GM12878 (cell line): ENCODE results near the gene TMCO5A. TPM values are rescaled to one million over a fixed set of nuclear protein-coding genes. Genes with fewer than 3 reads are reported as not detected.

Experiments
- ATAC-seq: fragments of 200-7000 bp; cut with Tn5 transposase; 3 replicates; pipeline ENCODE4 v1.9.1; 2020; ENCODE audit warnings: mild to moderate bottlenecking, moderate library complexity
- BruUV-seq: library from RNA; stranded (reverse); fragments of 400-500 nt; replicated peaks from 2 replicates; lab custom pipeline; 2021; lab: Mats Ljungman, UMichigan
- CTCF ChIA-PET: fragments of 300-600 bp; sonication (Branson Sonifier 250); formaldehyde crosslinking; extraction: SDS; loops from one replicate; lab custom pipeline; 2021; ENCODE audit warnings: inconsistent platforms; lab: Yijun Ruan, JAX
- POLR2A ChIA-PET: fragments of 350-600 bp; formaldehyde crosslinking; extraction: SDS; loops from one replicate; lab custom pipeline; 2021; ENCODE audit warnings: inconsistent platforms; lab: Charles Lee
- RAD21 ChIA-PET: fragments of 300-600 bp; sonication (Branson Sonifier 250); formaldehyde crosslinking; loops from one replicate; lab custom pipeline; 2023; ENCODE audit warnings: antibody characterized with exemption; ENCODE audit not compliant: unreplicated experiment; lab: Charles Lee
- SMC1A ChIA-PET: fragments of 300-600 bp; sonication (Branson Sonifier 250); formaldehyde crosslinking; loops from one replicate; lab custom pipeline; 2023; ENCODE audit not compliant: unreplicated experiment, uncharacterized antibody; lab: Charles Lee
- DNase-seq: peaks from one replicate; pipeline ENCODE4 v3.0.0-alpha.2; 2011; ENCODE audit warnings: low read depth, low spot score
- FAIRE-seq: peaks from 3 replicates; lab custom pipeline; 2011; peaks lifted over from hg19 to GRCh38; lab: Jason Lieb, UNC
- H2AFZ ChIP-seq: 2 replicates; pipeline ENCODE4 v1.6.0; 2011; ENCODE audit warnings: low read depth, low read length, control low read depth; ENCODE audit not compliant: control insufficient read depth
- H3K27ac ChIP-seq: 2 replicates; pipeline ENCODE4 v1.5.1; 2011; ENCODE audit warnings: control low read depth; ENCODE audit not compliant: control insufficient read depth, insufficient read depth
- H3K27me3 ChIP-seq, 2 experiments: replicated peaks in 1 of 2; 2 replicates each; pipeline versions ENCODE4 v1.6.0 to v1.6.1; 2011; ENCODE audit warnings: low read length in 1 of 2; ENCODE audit not compliant: control insufficient read depth in 2 of 2, insufficient read depth in 2 of 2
- H3K36me3 ChIP-seq, 2 experiments: 2 replicates each; pipeline ENCODE4 v1.5.1; 2011; ENCODE audit warnings: low read length in 1 of 2; ENCODE audit not compliant: control insufficient read depth in 2 of 2, insufficient read depth in 2 of 2
- H3K4me1 ChIP-seq: 2 replicates; pipeline ENCODE4 v1.6.1; 2011; ENCODE audit warnings: mild to moderate bottlenecking, low read length, moderate library complexity, mixed read lengths; ENCODE audit not compliant: control insufficient read depth, insufficient read depth
- H3K4me2 ChIP-seq: 2 replicates; pipeline ENCODE4 v1.6.0; 2011; ENCODE audit warnings: control low read depth; ENCODE audit not compliant: control insufficient read depth, insufficient read depth
- H3K4me3 ChIP-seq: fragments of 200-600 bp; sonication (generic); 2 replicates; pipeline ENCODE4 v1.5.1; 2016
- H3K79me2 ChIP-seq: 2 replicates; pipeline ENCODE4 v1.6.0; 2011; ENCODE audit warnings: low read length; ENCODE audit not compliant: control insufficient read depth, insufficient read depth
- H3K9ac ChIP-seq: 2 replicates; pipeline ENCODE4 v1.8.0; 2011; ENCODE audit warnings: low read length, control low read depth, mixed read lengths; ENCODE audit not compliant: control insufficient read depth, insufficient read depth
- H3K9me3 ChIP-seq: replicated peaks from 3 replicates; pipeline ENCODE4 v1.5.1; 2011; ENCODE audit warnings: mild to moderate bottlenecking, low read length; ENCODE audit not compliant: control insufficient read depth, insufficient read depth
- H4K20me1 ChIP-seq: 2 replicates; pipeline ENCODE4 v1.6.0; 2011; ENCODE audit not compliant: control insufficient read depth, insufficient read depth
- CREB1 ChIP-seq: IDR thresholded peaks from 2 replicates; pipeline ENCODE4 v1.6.1; 2012; ENCODE audit warnings: low read depth, mild to moderate bottlenecking, inconsistent platforms
- EP300 ChIP-seq, 2 experiments: fragments of 150-350 bp in 1 of 2; IDR thresholded peaks; 2 replicates each; pipeline ENCODE4 v1.6.1; 2011 to 2012; ENCODE audit warnings: low read depth in 2 of 2, low read length in 2 of 2, borderline replicate concordance in 1 of 2, improper control_type of control experiment in 1 of 2, inconsistent platforms in 1 of 2; ENCODE audit not compliant: control insufficient read depth in 1 of 2
- ETV6 ChIP-seq, 2 experiments: fragments of 450-650 bp in 1 of 2; IDR thresholded peaks in 1 of 2; conservative IDR thresholded peaks in 1 of 2; 2 replicates each; pipeline ENCODE4 v1.6.1; 2014; ENCODE audit warnings: antibody characterized with exemption in 1 of 2, borderline replicate concordance in 1 of 2, low read depth in 1 of 2, mild to moderate bottlenecking in 1 of 2, moderate library complexity in 1 of 2
- HCFC1 ChIP-seq: fragments of 150-350 bp; IDR thresholded peaks from 2 replicates; pipeline ENCODE4 v1.6.1; 2014; ENCODE audit warnings: low read length
- MXI1 ChIP-seq: fragments of 150-350 bp; IDR thresholded peaks from 2 replicates; pipeline ENCODE4 v1.6.1; 2011; ENCODE audit warnings: low read depth, mild to moderate bottlenecking, inconsistent platforms, low read length, improper control_type of control experiment
- NFYB ChIP-seq: IDR thresholded peaks from 2 replicates; pipeline ENCODE4 v1.6.1; 2011; ENCODE audit warnings: low read depth, mild to moderate bottlenecking, low read length, improper control_type of control experiment, moderate library complexity; ENCODE audit not compliant: insufficient read depth
- RELA ChIP-seq: fragments of 450-650 bp; IDR thresholded peaks from 2 replicates; pipeline ENCODE4 v1.8.0; 2014; ENCODE audit warnings: borderline replicate concordance; ENCODE audit not compliant: partially characterized antibody
- TAF1 ChIP-seq: IDR thresholded peaks from 2 replicates; pipeline ENCODE4 v1.6.1; 2011; ENCODE audit warnings: mild to moderate bottlenecking, low read depth, low read length, borderline replicate concordance
- WGBS: methylation state at CpG from one replicate; pipeline ENCODE4 v1.1.6; 2016; ENCODE audit warnings: low lambda C conversion rate; ENCODE audit not compliant: insufficient replicate concordance, insufficient coverage; ENCODE audit errors: missing lambda C conversion rate; 5-methylcytosine and 5-hydroxymethylcytosine counted together
- in situ Hi-C: fragments of 300-500 bp; cut with MboI; formaldehyde crosslinking; loops from 9 replicates; pipeline ENCODE4 v1.14.3; 2018; ENCODE audit warnings: mixed read lengths
- intact Hi-C: fragments of 100-400 bp; cut with micrococcal nuclease; formaldehyde crosslinking; loops from one replicate; pipeline ENCODE4 v1.14.2; 2022; ENCODE audit not compliant: unreplicated experiment
- polyA plus RNA-seq, 11 experiments: library from polyadenylated mRNA; depleted of rRNA in 4 of 11; unstranded in 6 of 11; stranded (reverse) in 5 of 11; fragments of >200 nt; fragmentation: Nextera tagmentation in 4 of 11; fragmentation: Illumina TruSeq in 1 of 11; extraction: Ambion mirVana in 4 of 11; extraction: Trizol in 1 of 11; gene quantifications; 1 replicate in 1 of 11; 2 replicates in 10 of 11; pipeline versions ENCODE4 v1.2.1 to v1.2.3, GENCODE V29; 2011 to 2016; ENCODE audit warnings: inconsistent platforms in 2 of 11, missing spikeins in 2 of 11, low read depth in 1 of 11
- total RNA-seq, 4 experiments: library from RNA; depleted of rRNA in 3 of 4; stranded (reverse); fragments of >200 nt in 3 of 4; fragmentation: Illumina TruSeq in 1 of 4; extraction: Trizol in 1 of 4; gene quantifications; 2 replicates each; pipeline versions ENCODE4 v1.2.1 to v1.2.3, GENCODE V29; 2013 to 2021
- TF ChIP-seq, protein P1 (sequence below): fragments of 450-650 bp; IDR thresholded peaks from 2 replicates; pipeline ENCODE4 v1.6.1; 2017; ENCODE audit warnings: mild to moderate bottlenecking, moderate library complexity
- TF ChIP-seq, protein P2 (sequence below): IDR thresholded peaks from 2 replicates; pipeline ENCODE4 v1.6.1; 2012; ENCODE audit warnings: low read depth, low read length, improper control_type of control experiment
- TF ChIP-seq, protein P3 (sequence below): IDR thresholded peaks from 2 replicates; pipeline ENCODE4 v1.6.1; 2012; ENCODE audit warnings: low read depth, low read length, improper control_type of control experiment
- TF ChIP-seq, protein P4 (sequence below): fragments of 450-650 bp; formaldehyde crosslinking; IDR thresholded peaks from 2 replicates; pipeline ENCODE4 v1.4.0; 2022; ENCODE audit warnings: mild to moderate bottlenecking, moderate library complexity
- TF ChIP-seq, protein P5 (sequence below): IDR thresholded peaks from 2 replicates; pipeline ENCODE4 v1.6.1; 2012; ENCODE audit warnings: low read depth, low read length, improper control_type of control experiment

The TMCO5A gene
- total and polyA plus RNA-seq, 10 of the 15 experiments (the other 5 are each of a cell fraction or from before 2014, with no cell fraction given) = not detected

DNA sequence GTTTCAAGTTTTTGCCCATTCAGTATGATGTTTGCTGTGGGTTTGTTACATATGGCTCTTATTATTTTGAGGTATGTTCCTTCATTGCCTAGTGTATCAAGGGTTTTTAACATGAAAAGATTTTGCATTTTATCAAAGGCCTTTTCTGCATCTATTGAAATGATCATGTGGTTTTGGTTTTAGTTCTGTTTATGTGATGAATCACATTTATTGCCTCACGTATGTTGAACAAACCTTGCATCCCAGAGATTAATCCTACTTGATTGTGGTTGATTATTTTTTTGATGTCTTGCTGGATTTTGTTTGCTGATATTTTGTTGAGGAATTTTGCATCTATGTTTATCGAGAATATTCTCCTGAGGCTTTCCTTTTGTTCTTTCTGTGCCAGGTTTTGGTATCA is 39.4 kb downstream of the TMCO5A start:
- CTCF ChIA-PET = no interaction called here
- Histone ChIP-seq H3K4me3 (no peak overlapping the region), H3K79me2 (no peaks in the 10 kb centered on the region), H3K9me3 (no peaks in the 10 kb centered on the region), H3K27ac (no peak overlapping the region), H3K4me2 (no peak overlapping the region), H2AFZ (no peak overlapping the region), H3K36me3 (no peaks in the 10 kb centered on the region), H3K27me3 (no peaks in the 10 kb centered on the region), H3K4me1 (no peaks in the 10 kb centered on the region), H4K20me1 (no peaks in the 10 kb centered on the region), H3K9ac (no peak overlapping the region)
- SMC1A ChIA-PET = no interaction called here
- 17% methylated on average over 2 of the region's 2 CpGs for WGBS
- FAIRE-seq (no peak), DNase-seq (no peak), ATAC-seq (no peak)
- BruUV-seq = no TSS peak
- in situ Hi-C loops (no loop called here), intact Hi-C loops (no loop called here)
- POLR2A ChIA-PET = no interaction called here
- RAD21 ChIA-PET = no interaction called here
- TF ChIP-seq, protein P1, sequence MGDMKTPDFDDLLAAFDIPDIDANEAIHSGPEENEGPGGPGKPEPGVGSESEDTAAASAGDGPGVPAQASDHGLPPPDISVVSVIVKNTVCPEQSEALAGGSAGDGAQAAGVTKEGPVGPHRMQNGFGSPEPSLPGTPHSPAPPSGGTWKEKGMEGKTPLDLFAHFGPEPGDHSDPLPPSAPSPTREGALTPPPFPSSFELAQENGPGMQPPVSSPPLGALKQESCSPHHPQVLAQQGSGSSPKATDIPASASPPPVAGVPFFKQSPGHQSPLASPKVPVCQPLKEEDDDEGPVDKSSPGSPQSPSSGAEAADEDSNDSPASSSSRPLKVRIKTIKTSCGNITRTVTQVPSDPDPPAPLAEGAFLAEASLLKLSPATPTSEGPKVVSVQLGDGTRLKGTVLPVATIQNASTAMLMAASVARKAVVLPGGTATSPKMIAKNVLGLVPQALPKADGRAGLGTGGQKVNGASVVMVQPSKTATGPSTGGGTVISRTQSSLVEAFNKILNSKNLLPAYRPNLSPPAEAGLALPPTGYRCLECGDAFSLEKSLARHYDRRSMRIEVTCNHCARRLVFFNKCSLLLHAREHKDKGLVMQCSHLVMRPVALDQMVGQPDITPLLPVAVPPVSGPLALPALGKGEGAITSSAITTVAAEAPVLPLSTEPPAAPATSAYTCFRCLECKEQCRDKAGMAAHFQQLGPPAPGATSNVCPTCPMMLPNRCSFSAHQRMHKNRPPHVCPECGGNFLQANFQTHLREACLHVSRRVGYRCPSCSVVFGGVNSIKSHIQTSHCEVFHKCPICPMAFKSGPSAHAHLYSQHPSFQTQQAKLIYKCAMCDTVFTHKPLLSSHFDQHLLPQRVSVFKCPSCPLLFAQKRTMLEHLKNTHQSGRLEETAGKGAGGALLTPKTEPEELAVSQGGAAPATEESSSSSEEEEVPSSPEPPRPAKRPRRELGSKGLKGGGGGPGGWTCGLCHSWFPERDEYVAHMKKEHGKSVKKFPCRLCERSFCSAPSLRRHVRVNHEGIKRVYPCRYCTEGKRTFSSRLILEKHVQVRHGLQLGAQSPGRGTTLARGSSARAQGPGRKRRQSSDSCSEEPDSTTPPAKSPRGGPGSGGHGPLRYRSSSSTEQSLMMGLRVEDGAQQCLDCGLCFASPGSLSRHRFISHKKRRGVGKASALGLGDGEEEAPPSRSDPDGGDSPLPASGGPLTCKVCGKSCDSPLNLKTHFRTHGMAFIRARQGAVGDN = no peak
- TF ChIP-seq, protein P2, sequence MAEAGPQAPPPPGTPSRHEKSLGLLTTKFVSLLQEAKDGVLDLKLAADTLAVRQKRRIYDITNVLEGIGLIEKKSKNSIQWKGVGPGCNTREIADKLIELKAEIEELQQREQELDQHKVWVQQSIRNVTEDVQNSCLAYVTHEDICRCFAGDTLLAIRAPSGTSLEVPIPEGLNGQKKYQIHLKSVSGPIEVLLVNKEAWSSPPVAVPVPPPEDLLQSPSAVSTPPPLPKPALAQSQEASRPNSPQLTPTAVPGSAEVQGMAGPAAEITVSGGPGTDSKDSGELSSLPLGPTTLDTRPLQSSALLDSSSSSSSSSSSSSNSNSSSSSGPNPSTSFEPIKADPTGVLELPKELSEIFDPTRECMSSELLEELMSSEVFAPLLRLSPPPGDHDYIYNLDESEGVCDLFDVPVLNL = no peak
- TF ChIP-seq MXI1 (no peak), CREB1 (no peak), TAF1 (no peak), ETV6 (conservative IDR thresholded peaks at IDR 0.05 in 1 of 2, IDR thresholded peaks at IDR 0.05 in 1 of 2; ENCODE audit: borderline replicate concordance in 1 of 2, low read depth in 1 of 2) (no peak), NFYB (no peak), HCFC1 (no peak), EP300 (IDR thresholded peaks at IDR 0.05; ENCODE audit: borderline replicate concordance in 1 of 2, control insufficient read depth in 1 of 2, low read depth in 2 of 2, low read length in 2 of 2) (no peak), RELA (no peak)
- TF ChIP-seq, protein P3, sequence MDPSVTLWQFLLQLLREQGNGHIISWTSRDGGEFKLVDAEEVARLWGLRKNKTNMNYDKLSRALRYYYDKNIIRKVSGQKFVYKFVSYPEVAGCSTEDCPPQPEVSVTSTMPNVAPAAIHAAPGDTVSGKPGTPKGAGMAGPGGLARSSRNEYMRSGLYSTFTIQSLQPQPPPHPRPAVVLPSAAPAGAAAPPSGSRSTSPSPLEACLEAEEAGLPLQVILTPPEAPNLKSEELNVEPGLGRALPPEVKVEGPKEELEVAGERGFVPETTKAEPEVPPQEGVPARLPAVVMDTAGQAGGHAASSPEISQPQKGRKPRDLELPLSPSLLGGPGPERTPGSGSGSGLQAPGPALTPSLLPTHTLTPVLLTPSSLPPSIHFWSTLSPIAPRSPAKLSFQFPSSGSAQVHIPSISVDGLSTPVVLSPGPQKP = no peak
- TF ChIP-seq, protein P4, sequence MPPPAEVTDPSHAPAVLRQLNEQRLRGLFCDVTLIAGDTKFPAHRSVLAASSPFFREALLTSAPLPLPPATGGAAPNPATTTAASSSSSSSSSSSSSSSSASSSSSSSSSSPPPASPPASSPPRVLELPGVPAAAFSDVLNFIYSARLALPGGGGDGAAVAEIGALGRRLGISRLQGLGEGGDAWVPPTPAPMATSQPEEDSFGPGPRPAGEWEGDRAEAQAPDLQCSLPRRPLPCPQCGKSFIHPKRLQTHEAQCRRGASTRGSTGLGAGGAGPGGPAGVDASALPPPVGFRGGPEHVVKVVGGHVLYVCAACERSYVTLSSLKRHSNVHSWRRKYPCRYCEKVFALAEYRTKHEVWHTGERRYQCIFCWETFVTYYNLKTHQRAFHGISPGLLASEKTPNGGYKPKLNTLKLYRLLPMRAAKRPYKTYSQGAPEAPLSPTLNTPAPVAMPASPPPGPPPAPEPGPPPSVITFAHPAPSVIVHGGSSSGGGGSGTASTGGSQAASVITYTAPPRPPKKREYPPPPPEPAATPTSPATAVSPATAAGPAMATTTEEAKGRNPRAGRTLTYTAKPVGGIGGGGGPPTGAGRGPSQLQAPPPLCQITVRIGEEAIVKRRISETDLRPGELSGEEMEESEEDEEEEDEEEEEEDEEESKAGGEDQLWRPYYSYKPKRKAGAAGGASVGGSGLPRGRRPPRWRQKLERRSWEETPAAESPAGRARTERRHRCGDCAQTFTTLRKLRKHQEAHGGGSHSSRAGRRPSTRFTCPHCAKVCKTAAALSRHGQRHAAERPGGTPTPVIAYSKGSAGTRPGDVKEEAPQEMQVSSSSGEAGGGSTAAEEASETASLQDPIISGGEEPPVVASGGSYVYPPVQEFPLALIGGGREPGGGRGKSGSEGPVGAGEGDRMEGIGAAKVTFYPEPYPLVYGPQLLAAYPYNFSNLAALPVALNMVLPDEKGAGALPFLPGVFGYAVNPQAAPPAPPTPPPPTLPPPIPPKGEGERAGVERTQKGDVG (CRISPR knock-in tag) = no peak
- TF ChIP-seq, protein P5, sequence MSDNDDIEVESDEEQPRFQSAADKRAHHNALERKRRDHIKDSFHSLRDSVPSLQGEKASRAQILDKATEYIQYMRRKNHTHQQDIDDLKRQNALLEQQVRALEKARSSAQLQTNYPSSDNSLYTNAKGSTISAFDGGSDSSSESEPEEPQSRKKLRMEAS = no peak
